GM21526 (cell line): Measurements from ENCODE around the gene ADAMTS12.

Experiments
- ATAC-seq: cut with Tn5 transposase; IDR thresholded peaks from one replicate; pipeline ENCODE4 v1.9.1; 2021; ENCODE audit warnings: moderate library complexity; ENCODE audit not compliant: unreplicated experiment, low FRiP score

The ADAMTS12 gene

DNA sequence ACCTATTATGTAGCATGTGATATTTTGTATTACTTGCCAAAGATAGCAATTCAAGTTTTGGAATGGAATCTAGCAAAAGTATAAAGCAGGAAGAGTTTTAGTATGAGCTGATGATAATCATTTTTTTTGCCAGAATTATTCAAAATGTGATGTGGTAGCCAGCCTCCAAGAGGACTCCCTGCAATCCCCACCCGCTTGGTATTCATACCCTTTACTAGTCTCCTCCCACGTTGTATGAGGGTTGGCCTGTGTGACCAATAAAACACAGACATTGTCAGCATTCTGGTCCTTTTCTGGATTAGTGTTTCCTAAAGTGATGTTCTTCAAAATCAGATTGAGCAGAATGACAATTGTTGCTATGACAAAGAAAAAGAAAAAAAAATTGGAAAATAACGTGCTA is 387.2 kb downstream of the ADAMTS12 start:
- ATAC-seq = no peak

GRCh38 chr5:33501899-33502298 is 389.9 kb downstream of the ADAMTS12 start:
- ATAC-seq = no peak

DNA sequence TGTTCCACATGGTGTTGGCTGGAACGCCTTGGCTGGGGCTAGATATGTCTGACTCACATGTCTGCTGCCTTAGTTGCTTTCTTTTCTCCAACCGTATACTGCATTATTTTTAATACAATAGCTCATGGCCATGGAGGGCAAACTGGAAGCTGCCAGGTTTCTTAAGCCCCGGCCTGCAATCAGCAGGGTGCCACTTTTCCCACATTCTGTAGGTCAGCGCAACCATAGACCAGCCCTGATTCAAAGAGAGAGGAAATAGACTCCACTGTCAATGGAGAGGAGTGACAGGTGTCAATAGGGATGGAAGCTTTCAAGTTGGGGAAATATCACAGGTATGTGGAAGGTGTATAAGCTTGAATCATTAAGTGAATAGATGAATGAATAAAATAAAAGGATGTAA is 390.5 kb downstream of the ADAMTS12 start:
- ATAC-seq = no peak

GRCh38 chr5:33494466-33494865 is 397.3 kb downstream of the ADAMTS12 start:
- ATAC-seq = no peak

DNA sequence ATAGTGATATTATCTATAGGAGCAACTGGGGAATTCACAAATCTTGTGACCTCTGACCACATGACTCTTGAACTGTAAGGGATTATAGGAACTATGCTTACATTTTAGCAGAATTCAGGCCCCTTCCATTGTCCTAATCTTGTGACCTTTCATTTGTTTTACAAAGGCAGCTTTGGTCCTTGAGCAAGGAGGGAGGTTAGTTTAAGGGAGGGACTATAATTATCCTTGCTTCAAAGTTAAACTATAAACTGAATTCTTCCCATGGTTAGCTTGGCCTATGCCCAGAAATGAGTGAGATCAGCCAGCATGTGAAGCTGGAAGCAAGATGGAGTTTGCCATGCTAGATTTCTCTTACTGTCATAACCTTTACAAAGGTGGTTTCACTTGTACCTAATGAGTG is 399.8 kb downstream of the ADAMTS12 start:
- ATAC-seq = no peak

GRCh38 chr5:33490071-33490665 is 401.6 kb downstream of the ADAMTS12 start:
- ATAC-seq = no peak

DNA sequence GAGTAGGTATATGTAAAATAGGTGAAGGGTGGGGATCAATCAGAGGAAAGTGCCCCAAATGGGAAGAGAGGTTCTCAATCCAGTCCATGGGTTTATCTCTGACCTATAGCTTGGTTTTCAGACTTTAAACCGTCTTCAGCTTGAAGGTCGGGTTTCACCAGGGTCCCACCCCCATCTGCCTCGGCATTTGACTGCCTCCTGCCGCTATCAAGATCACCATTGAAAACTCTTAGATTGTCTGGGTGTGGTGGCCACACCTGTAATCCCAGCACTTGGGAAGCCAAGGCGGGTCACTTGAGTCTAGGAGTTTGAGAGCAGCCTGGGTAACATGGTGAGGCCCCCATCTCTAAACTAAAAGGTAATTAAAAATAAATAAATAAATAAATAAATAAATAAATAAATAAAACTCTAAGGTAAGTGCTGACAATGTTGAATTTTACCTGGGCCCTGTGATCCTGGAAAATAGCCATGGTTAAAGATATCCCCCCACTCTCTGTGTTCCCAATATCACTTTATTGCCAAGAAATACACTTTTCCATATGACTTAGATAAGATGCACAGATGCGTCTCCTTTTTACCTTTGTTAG is 402.2 kb downstream of the ADAMTS12 start:
- no peak for ATAC-seq

GRCh38 chr5:33488558-33489355 is 403.0 kb downstream of the ADAMTS12 start:
- no peak for ATAC-seq

DNA sequence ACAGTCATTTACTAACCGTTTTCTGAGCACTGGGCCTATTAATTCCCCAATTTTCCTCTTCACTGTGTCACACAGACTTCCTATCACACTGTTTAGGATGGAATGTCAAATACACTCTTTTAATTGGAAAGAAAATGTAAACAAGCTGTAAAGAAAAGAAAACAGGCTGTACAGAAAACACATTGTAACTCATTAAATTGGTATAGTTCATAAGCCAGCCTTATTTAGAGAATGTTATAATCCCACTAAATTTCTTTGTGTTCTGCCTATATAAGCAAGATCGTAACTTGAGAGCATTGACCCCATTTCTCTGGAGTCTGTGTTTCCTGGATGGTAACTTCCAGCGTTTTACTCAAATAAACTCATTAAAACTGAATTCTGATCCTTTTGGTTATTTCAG is 404.6 kb downstream of the ADAMTS12 start:
- ATAC-seq = no peak

GRCh38 chr5:33482335-33482734 is 409.5 kb downstream of the ADAMTS12 start:
- no peak for ATAC-seq

GRCh38 chr5:33480876-33481275 is 410.9 kb downstream of the ADAMTS12 start:
- ATAC-seq = no peak

- no peak for ATAC-seq
Measured at GRCh38 chr5:33479311-33479710, 412.5 kb downstream of the ADAMTS12 start.

GRCh38 chr5:33477816-33478215 is 414.0 kb downstream of the ADAMTS12 start:
- ATAC-seq = no peak

DNA sequence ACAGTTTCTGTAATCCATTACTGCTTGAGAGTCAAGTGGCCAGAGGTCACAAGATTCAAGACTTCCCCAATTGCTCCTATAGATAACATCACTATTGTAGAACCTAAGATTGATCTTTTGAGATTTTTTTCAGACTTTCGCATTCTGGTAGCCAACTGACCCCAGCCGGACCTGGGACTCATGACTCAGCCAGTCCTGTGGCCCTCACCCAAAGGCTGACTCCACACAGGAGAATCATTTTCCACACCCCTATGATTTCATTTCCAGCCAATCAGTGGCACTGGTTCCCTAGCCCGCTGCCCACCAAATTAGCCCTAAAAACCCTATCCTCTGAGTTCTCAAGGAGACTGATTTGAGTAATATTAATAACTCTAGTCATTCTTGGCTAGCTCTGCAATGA is 414.8 kb downstream of the ADAMTS12 start:
- no peak for ATAC-seq

GRCh38 chr5:33475706-33476105 is 416.1 kb downstream of the ADAMTS12 start:
- ATAC-seq = no peak

- ATAC-seq = no peak
Measured at GRCh38 chr5:33474931-33475499, 416.8 kb downstream of the ADAMTS12 start.

- no peak for ATAC-seq
Measured at GRCh38 chr5:33474004-33474403, 417.8 kb downstream of the ADAMTS12 start.
